Activated CD8-positive, alpha-beta T cell treated with anti-CD3 and anti-CD28 coated beads for 36 hours (primary cell): ENCODE data around the gene FCRL3. TPM values are rescaled to one million over a fixed set of nuclear protein-coding genes. Genes with fewer than 3 reads are reported as not detected.
A peak's percentile ranks its signal among the peaks of the same experiment; 100 is the strongest.

Experiments used
- ATAC-seq: fragments of 200-7000 bp; cut with Tn5 transposase; one replicate; pipeline ENCODE4 v1.10.0; 2021; ENCODE audit warnings: mild to moderate bottlenecking, moderate library complexity
- CTCF ChIA-PET: fragments of 350-600 bp; sonication (Branson Sonifier 250); formaldehyde crosslinking; loops from one replicate; lab custom pipeline; 2021; ENCODE audit warnings: antibody characterized with exemption; lab: Charles Lee
- POLR2A ChIA-PET: fragments of 350-600 bp; sonication (Branson Sonifier 250); formaldehyde crosslinking; loops from one replicate; lab custom pipeline; 2021; ENCODE audit warnings: antibody characterized with exemption; lab: Charles Lee
- DNase-seq: peaks from one replicate; pipeline ENCODE4 v3.0.0-alpha.2; 2020
- H3K27ac Mint-ChIP-seq: one replicate; pipeline ENCODE4 v1.8.0; 2021; ENCODE audit warnings: mild to moderate bottlenecking, mixed read lengths
- H3K27me3 Mint-ChIP-seq: one replicate; pipeline ENCODE4 v1.8.0; 2021; ENCODE audit warnings: mixed read lengths
- H3K36me3 Mint-ChIP-seq: one replicate; pipeline ENCODE4 v1.8.0; 2021; ENCODE audit warnings: low read depth, mixed read lengths
- H3K4me1 Mint-ChIP-seq: one replicate; pipeline ENCODE4 v1.8.0; 2021; ENCODE audit warnings: low read depth, mixed read lengths
- H3K4me3 Mint-ChIP-seq: one replicate; pipeline ENCODE4 v1.8.0; 2021; ENCODE audit warnings: mild to moderate bottlenecking, moderate library complexity, mixed read lengths
- H3K9me3 Mint-ChIP-seq: one replicate; pipeline ENCODE4 v1.8.0; 2021; ENCODE audit warnings: mixed read lengths
- CTCF ChIP-seq: fragments of 200-600 bp; IDR thresholded peaks from one replicate; pipeline ENCODE4 v1.8.0; 2022; ENCODE audit warnings: antibody characterized with exemption, mild to moderate bottlenecking
- intact Hi-C: fragments of 100-400 bp; cut with micrococcal nuclease; formaldehyde crosslinking; loops from one replicate; pipeline ENCODE4 v1.10.0; 2022
- total RNA-seq, 2 experiments: library from RNA; stranded (reverse); gene quantifications; one replicate each; pipeline ENCODE4 v1.2.3, GENCODE V29; 2021

The FCRL3 gene
- total RNA-seq, 2 experiments from 2014 or later: 5.7 to 6.4 TPM

- Mint-ChIP-seq H3K27ac (peak overlapping the region; percentile 28), H3K27me3 (no peaks in the 10 kb centered on the region), H3K4me3 (no peak overlapping the region), H3K4me1 (peaks cover 6% of the 10 kb centered on the region), H3K36me3 (no peaks in the 10 kb centered on the region), H3K9me3 (no peaks in the 10 kb centered on the region)
- no peak for TF ChIP-seq CTCF
- ChIA-PET POLR2A (no interaction called here), CTCF (no interaction called here)
- intact Hi-C loops: no loop called here
- ATAC-seq (no peak), DNase-seq (no peak)
These were observed 32.2 kb upstream of the FCRL3 start for GRCh38 chr1:157732755-157733154.

GRCh38 chr1:157725221-157725577, 24.6 kb upstream of the FCRL3 start:
- DNase-seq: no peak
- ATAC-seq: no peak
- Mint-ChIP-seq H3K27me3 (no peaks in the 10 kb centered on the region), H3K36me3 (no peaks in the 10 kb centered on the region), H3K4me3 (no peak overlapping the region), H3K4me1 (peaks cover 24% of the 10 kb centered on the region), H3K9me3 (peaks cover 7% of the 10 kb centered on the region), H3K27ac (peak overlapping the region; percentile 86)
- TF ChIP-seq CTCF: no peak
- ChIA-PET CTCF (no interaction called here), POLR2A (no interaction called here)
- intact Hi-C loops: no loop called here

- no peak for TF ChIP-seq CTCF
- DNase-seq: peak; percentile 27
- no peaks in the 10 kb centered on the region for H3K27me3 Mint-ChIP-seq
- peaks cover 7% of the 10 kb centered on the region for H3K9me3 Mint-ChIP-seq
- POLR2A ChIA-PET: no interaction called here
- peaks cover 24% of the 10 kb centered on the region for H3K4me1 Mint-ChIP-seq
- peak; percentile 77 for ATAC-seq
- peak overlapping the region; percentile 76 for H3K27ac Mint-ChIP-seq
- intact Hi-C loops: no loop called here
- H3K4me3 Mint-ChIP-seq: no peak overlapping the region
- no peaks in the 10 kb centered on the region for H3K36me3 Mint-ChIP-seq
- CTCF ChIA-PET: no interaction called here
These were observed 24.1 kb upstream of the FCRL3 start for GRCh38 chr1:157724537-157725220.

GRCh38 chr1:157723157-157723556, 22.6 kb upstream of the FCRL3 start:
- H3K4me3 Mint-ChIP-seq: no peak overlapping the region
- peaks cover 24% of the 10 kb centered on the region for H3K4me1 Mint-ChIP-seq
- H3K27me3 Mint-ChIP-seq: no peaks in the 10 kb centered on the region
- DNase-seq: no peak
- no peak for ATAC-seq
- H3K36me3 Mint-ChIP-seq: no peaks in the 10 kb centered on the region
- peaks cover 7% of the 10 kb centered on the region for H3K9me3 Mint-ChIP-seq
- POLR2A ChIA-PET: no interaction called here
- no peak for TF ChIP-seq CTCF
- CTCF ChIA-PET: no interaction called here
- H3K27ac Mint-ChIP-seq: peak overlapping the region; percentile 73
- intact Hi-C loops: no loop called here

- no peaks in the 10 kb centered on the region for H3K27me3 Mint-ChIP-seq
- CTCF ChIA-PET: no interaction called here
- ATAC-seq (no peak), DNase-seq (no peak)
- H3K27ac Mint-ChIP-seq: no peak overlapping the region
- no peak for TF ChIP-seq CTCF
- no peaks in the 10 kb centered on the region for H3K36me3 Mint-ChIP-seq
- intact Hi-C loops: no loop called here
- H3K4me3 Mint-ChIP-seq: no peak overlapping the region
- peaks cover 7% of the 10 kb centered on the region for H3K9me3 Mint-ChIP-seq
- POLR2A ChIA-PET: no interaction called here
- H3K4me1 Mint-ChIP-seq: peaks cover 24% of the 10 kb centered on the region
These were observed 21.4 kb upstream of the FCRL3 start for GRCh38 chr1:157721985-157722384.
